Astrocyte of the cerebellum (primary cell): ENCODE measurements around the gene DOCK1.

ENCODE experiments used
- DNase-seq: peaks from one replicate; pipeline ENCODE4 v3.0.0-alpha.2; 2011; ENCODE audit warnings: low read depth
- H3K4me3 ChIP-seq: 2 replicates; pipeline ENCODE4 v1.5.1; 2011; ENCODE audit warnings: mild to moderate bottlenecking, low read depth, low read length, moderate library complexity
- in situ Hi-C: cut with HindIII; loops from 2 replicates; pipeline ENCODE4 v1.10.0; 2017; ENCODE audit warnings: low sequenced_read_pairs
- TF ChIP-seq, protein P1 (sequence below): IDR thresholded peaks from 2 replicates; pipeline ENCODE4 v1.5.1; 2012; ENCODE audit warnings: low read length, low read depth, moderate library complexity, mild to moderate bottlenecking; ENCODE audit errors: missing control alignments

The DOCK1 gene

DNA sequence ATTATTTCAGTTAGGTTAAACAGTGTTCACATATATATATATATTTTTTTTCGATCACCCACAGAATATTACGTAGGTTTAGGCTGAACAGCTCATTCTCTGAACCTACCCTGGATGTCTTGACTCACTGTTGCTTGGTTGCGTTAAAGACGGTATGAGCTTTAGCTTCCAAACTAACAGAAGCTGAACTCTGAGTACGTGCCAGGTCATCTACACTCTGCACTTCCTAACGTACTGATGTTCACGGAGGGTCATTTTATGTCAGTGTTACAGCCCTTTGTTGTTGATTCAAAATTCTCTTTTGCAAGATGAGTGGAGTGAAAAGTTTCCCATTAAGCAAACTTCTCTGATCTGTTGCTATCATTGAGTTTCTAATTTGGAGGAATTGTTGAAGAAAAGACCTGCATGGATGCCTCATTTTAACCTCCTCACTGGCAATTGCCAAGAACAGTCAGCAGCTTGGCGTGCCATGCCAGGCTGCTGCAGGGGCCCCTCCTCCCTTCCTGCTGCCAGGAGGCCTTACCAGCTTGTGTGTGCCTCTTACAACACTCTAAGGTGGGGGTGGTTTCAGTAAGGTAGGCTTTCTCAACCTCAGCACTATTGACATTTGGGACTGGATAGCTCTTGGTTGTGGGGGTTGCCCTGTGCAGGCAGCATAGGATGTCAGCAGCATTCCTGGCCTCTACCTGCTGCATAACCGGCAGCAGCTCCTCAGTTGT is 246.9 kb downstream of the DOCK1 start:
- no peak overlapping the region for H3K4me3 ChIP-seq
- in situ Hi-C loops, result no loop called here
- DNase-seq, result no peak
- TF ChIP-seq, protein P1, sequence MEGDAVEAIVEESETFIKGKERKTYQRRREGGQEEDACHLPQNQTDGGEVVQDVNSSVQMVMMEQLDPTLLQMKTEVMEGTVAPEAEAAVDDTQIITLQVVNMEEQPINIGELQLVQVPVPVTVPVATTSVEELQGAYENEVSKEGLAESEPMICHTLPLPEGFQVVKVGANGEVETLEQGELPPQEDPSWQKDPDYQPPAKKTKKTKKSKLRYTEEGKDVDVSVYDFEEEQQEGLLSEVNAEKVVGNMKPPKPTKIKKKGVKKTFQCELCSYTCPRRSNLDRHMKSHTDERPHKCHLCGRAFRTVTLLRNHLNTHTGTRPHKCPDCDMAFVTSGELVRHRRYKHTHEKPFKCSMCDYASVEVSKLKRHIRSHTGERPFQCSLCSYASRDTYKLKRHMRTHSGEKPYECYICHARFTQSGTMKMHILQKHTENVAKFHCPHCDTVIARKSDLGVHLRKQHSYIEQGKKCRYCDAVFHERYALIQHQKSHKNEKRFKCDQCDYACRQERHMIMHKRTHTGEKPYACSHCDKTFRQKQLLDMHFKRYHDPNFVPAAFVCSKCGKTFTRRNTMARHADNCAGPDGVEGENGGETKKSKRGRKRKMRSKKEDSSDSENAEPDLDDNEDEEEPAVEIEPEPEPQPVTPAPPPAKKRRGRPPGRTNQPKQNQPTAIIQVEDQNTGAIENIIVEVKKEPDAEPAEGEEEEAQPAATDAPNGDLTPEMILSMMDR, result no peak

DNA sequence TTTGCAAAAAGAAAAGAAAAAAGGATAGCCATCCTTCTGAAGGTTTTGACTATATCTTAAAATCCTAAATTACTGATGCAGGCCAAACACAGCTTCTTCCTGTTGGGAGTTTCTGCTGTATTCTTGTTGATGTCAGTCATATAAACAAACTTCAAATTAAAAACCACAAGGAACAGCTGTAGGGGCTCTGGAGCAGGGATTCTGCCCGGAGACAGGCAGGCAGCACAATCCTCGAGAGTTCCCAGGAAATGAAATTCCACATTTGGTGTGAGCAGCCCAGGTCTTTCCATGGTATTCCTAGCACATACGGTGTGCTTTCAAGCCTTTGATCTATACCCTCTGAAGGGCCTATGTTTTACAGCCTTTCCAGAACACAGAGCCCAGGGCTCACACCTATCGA is 248.0 kb downstream of the DOCK1 start:
- no peak overlapping the region for H3K4me3 ChIP-seq
- TF ChIP-seq, protein P1, result no peak
- DNase-seq, result no peak
- in situ Hi-C loops, result no loop called here

DNA sequence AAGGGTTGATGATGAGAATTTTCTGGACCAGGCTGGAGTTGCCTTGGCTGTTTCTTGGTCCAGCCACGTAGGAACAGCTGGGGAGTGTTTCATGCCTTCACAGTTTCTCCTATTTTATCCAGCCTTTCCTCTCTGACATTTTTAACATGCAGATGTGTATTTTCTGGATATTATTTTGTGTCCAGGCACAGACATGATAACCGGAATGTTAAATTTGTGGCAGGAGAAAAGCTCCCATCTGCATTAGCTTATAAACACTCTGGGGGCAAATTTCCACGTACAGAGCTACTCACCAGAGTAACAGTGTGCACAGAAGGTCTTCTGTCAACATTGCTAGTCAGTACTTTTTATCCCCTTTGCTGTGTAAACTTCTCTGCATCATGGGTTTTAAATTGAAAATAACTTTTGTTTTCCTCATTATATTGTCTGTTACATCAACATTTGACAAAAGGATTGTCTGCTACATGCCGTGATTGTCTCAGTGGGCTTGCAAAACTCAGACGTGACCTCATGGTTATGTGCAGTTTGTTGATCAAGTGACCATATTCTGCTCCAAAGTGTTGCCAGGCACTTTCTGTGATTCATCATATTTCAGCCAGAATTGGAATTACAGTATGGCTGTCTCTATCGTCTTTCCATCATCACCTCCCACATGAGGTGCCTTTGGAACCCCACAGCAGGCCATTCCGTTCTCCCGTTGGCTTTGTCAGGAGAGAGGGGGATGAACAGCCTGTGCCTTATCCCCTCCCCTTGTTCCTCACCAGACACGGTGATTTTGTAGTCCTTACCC is 249.8 kb downstream of the DOCK1 start:
- in situ Hi-C loops, result no loop called here
- H3K4me3 ChIP-seq, result no peak overlapping the region
- no peak for DNase-seq
- TF ChIP-seq, protein P1, result no peak

DNA sequence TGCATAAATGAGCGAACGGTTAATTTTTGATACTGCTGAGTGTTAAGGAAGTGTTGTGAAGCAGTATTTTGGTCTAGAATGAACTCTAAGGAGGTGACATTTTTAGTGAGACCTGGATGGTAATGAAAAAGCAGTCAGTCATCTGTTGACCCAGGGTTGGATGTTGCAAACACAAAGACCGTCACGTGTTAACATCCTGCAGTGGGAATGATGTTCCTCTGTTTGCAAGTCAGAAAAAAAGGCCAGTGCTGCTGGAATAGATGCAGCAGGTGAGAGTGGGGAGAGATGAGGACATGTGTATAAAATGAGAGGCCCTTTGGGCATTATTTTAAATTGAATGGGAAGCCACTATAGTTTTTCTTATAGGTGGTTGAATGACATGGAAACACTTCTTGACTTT is 251.9 kb downstream of the DOCK1 start:
- in situ Hi-C loops, result no loop called here
- no peak overlapping the region for H3K4me3 ChIP-seq
- TF ChIP-seq, protein P1, result no peak
- DNase-seq, result no peak

DNA sequence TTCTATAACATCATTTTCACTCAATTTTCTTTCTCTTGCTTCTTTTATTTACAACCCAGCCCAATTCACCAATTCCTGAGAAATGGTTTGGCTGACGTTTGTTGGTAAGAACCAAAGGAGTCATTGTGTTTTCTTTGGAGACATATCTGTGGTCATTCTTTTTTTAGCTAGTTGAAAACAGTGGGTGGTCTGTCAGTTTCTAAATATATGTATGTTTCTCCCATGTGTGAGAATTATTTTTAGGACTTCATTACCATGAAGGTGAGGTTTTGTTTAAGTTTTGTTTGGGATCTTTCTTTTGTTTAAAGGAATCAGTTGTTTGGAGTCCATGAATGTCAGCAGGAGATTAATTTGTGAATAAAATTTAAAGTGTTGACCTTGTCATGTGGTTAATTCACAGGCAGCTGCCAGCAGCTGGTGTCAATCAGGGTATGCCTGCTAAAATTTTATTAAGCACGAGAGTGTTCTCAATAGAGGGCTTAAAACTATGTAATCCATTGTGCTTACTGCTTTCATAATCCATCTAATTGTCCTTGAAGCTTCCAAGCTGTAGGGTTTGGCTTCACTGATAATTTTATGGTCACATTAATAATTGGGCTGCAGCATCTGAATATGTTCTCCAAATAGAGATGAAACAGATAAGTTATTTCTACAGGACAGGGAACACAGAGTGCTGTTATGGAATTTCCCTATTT is 252.4 kb downstream of the DOCK1 start:
- peak; percentile 88 for DNase-seq
- H3K4me3 ChIP-seq, result no peak overlapping the region
- in situ Hi-C loops, result no loop called here
- TF ChIP-seq, protein P1, result no peak

DNA sequence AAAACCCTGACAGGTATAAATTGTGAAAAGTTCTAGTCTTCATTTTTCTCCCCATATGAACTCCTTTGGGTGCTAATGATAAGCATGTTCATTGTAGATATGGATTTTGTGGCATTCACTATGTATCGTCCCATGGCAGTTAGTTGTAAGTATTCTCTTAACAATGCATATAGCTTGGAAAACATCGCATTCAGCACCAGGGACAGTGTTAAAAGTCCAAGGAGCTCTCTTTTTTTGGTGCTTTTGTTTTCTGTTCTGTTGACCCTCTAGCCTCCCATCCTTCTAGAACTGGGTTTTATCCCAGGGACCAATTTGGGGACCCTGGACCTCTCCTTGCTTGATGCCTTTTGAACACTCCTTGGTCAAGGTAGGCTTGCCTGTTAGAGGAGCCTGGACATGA is 253.4 kb downstream of the DOCK1 start:
- H3K4me3 ChIP-seq, result no peak overlapping the region
- DNase-seq, result no peak
- TF ChIP-seq, protein P1, result no peak
- in situ Hi-C loops, result no loop called here
